Upper lobe of right lung (tissue), 1 donor: ENCODE measurements around the gene ZNRF2. TPM values are rescaled to one million over a fixed set of nuclear protein-coding genes. Genes with fewer than 3 reads are reported as not detected.

Experiments used
- ATAC-seq: fragments of 200-7000 bp; cut with Tn5 transposase; one replicate; pipeline ENCODE4 v1.9.1; 2020; ENCODE audit warnings: mild to moderate bottlenecking, moderate library complexity
- DNase-seq: peaks from one replicate; pipeline ENCODE4 v3.0.0-alpha.2; 2020
- H3K27ac ChIP-seq: fragments of 200-600 bp; one replicate; pipeline ENCODE4 v1.8.0; 2022
- H3K27me3 ChIP-seq: fragments of 200-600 bp; one replicate; pipeline ENCODE4 v1.8.0; 2022; ENCODE audit warnings: mild to moderate bottlenecking
- H3K36me3 ChIP-seq: fragments of 200-600 bp; one replicate; pipeline ENCODE4 v1.8.0; 2022
- H3K4me1 ChIP-seq: fragments of 200-600 bp; one replicate; pipeline ENCODE4 v1.8.0; 2022
- H3K4me3 ChIP-seq: fragments of 200-600 bp; one replicate; pipeline ENCODE4 v1.8.0; 2022; ENCODE audit warnings: mild to moderate bottlenecking
- H3K9me3 ChIP-seq: fragments of 200-600 bp; one replicate; pipeline ENCODE4 v1.8.0; 2022
- intact Hi-C: fragments of 100-400 bp; cut with DNase I; formaldehyde crosslinking; loops from one replicate; pipeline ENCODE4 v1.11.0; 2022
- microRNA-seq: library from miRNA; unstranded; fragments of <30 nt; microRNA quantifications from one replicate; pipeline ENCODE4 v1.2.0, GENCODE V29; 2020; ENCODE audit warnings: borderline microRNAs expressed
- total RNA-seq: library from RNA; stranded (reverse); fragmentation: NEBNext Ultra II Directional; extraction: Animal tissue kit (Norgen Biotek cat#: 25700); gene quantifications from one replicate; pipeline ENCODE4 v1.2.1, GENCODE V29; 2021
- TF ChIP-seq, protein P1 (sequence below): fragments of 200-600 bp; IDR thresholded peaks from one replicate; pipeline ENCODE4 v1.8.0; 2022; ENCODE audit warnings: antibody characterized with exemption
- donor health status: DM: no; HTN: yes; CAD: no; lungs with severe emphysema.

ZNRF2 gene
- total RNA-seq, 1 donor from 2014 or later = 24.6 TPM

DNA sequence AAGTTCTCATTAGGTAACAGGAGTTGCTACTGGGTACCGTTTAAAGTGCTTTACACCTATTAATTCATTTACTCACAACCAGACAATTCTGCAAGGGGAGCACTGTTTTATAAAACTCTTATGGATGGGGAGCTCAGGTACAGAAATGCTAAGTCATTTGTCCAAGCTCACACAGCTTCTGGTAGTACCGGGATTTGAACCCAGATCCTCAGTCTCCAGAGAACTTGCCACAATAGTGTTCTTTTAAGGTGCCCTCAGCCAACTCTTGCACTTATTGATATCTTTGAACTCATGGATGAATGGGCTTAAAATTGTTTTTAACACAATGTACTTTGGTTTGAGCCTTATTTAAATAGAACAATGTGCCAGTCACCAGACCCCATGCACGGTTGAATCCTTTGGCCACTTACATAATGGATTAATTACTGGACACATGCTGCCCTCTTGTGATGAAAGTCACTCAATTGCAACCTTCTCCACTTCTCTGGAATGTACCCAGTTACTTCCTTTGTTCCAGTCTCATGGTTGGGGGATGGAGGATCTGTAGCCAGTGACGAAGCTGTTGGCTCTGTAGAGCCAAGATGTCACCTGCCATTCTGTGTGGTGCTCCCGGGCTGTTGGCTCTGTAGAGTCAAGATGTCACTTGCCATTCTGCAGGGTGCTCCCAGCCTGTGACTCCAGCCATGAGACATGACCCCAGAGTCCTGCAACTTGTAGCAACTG, 128.5 kb downstream of the ZNRF2 start:
- H3K36me3 ChIP-seq = no peaks in the 10 kb centered on the region
- no peak overlapping the region for H3K4me3 ChIP-seq
- DNase-seq = no peak
- no peaks in the 10 kb centered on the region for H3K9me3 ChIP-seq
- H3K4me1 ChIP-seq = no peaks in the 10 kb centered on the region
- peak; percentile 96 for ATAC-seq
- TF ChIP-seq, protein P1, sequence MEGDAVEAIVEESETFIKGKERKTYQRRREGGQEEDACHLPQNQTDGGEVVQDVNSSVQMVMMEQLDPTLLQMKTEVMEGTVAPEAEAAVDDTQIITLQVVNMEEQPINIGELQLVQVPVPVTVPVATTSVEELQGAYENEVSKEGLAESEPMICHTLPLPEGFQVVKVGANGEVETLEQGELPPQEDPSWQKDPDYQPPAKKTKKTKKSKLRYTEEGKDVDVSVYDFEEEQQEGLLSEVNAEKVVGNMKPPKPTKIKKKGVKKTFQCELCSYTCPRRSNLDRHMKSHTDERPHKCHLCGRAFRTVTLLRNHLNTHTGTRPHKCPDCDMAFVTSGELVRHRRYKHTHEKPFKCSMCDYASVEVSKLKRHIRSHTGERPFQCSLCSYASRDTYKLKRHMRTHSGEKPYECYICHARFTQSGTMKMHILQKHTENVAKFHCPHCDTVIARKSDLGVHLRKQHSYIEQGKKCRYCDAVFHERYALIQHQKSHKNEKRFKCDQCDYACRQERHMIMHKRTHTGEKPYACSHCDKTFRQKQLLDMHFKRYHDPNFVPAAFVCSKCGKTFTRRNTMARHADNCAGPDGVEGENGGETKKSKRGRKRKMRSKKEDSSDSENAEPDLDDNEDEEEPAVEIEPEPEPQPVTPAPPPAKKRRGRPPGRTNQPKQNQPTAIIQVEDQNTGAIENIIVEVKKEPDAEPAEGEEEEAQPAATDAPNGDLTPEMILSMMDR = peak; percentile 58
- H3K27me3 ChIP-seq = no peaks in the 10 kb centered on the region
- intact Hi-C loops = no loop called here
- H3K27ac ChIP-seq = no peak overlapping the region

DNA sequence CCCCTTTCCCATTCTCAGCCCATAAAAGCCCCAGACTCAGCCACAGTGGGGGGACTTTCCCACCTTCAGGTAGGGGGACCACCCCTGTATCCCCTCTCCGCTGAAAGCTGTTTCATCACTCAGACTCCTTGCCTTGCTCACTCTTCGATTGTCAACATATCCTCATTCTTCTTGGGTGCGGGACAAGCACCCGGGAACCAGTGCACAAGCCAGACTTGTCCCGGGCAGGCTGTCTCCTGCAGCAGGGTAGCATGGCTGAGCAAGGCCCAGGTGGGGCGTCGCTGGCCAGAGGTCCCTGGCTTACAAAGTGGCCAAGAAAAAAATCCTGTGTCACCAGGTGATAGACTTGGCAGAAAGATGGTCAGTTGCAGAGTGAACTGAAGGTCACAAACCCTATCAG, 129.5 kb downstream of the ZNRF2 start:
- ATAC-seq (no peak), DNase-seq (peak; percentile 61)
- no peak overlapping the region for H3K4me3 ChIP-seq
- TF ChIP-seq, protein P1 = no peak
- no peaks in the 10 kb centered on the region for H3K36me3 ChIP-seq
- intact Hi-C loops = no loop called here
- H3K27ac ChIP-seq = no peak overlapping the region
- H3K27me3 ChIP-seq = no peaks in the 10 kb centered on the region
- no peaks in the 10 kb centered on the region for H3K4me1 ChIP-seq
- H3K9me3 ChIP-seq = no peaks in the 10 kb centered on the region

Small RNA genes lying within 50 kb of the gene (microRNA-seq; reads per million reads assigned to microRNA genes)
- gene MIR550A1 (not detected), gene MIR550B1 (not detected)

Other genes with a start within 250 kb of the ZNRF2 start
- gene MTURN, start 149.6 kb upstream of the ZNRF2 start, total RNA-seq = 31.3 TPM
- gene NOD1, start 194.2 kb downstream of the ZNRF2 start, total RNA-seq = 43.5 TPM
- gene GGCT, start 220.2 kb downstream of the ZNRF2 start, total RNA-seq = 25.6 TPM